ENCODE data around the gene NTF4. TPM values are rescaled to one million over a fixed set of nuclear protein-coding genes. Genes with fewer than 3 reads are reported as not detected.

NTF4 gene
- total and polyA plus RNA-seq, 11 donors = 0.76 TPM; not detected in 10

GRCh38 chr19:49101160-49101559, 36.5 kb upstream of the NTF4 start:
- no peak overlapping the region for H3K27ac ChIP-seq
- WGBS, 4 donors = 87% methylated on average over 12 of the region's 12 CpGs
- ATAC-seq = no peak
- no peak overlapping the region for H3K4me3 ChIP-seq
- peaks cover 0 to 100% (median 87%) of the 10 kb centered on the region in 9 donors for H3K36me3 ChIP-seq
- no peaks in the 10 kb centered on the region for H3K9me3 ChIP-seq
- TF ChIP-seq POLR2A (IDR thresholded peaks at IDR 0.05) = no peak
- TF ChIP-seq CTCF (IDR thresholded peaks at IDR 0.05) = no peak
- DNase-seq = no peak
- H3K4me1 ChIP-seq = peaks cover 0 to 11% (median 5%) of the 10 kb centered on the region in 12 donors
- no peaks in the 10 kb centered on the region for H3K27me3 ChIP-seq
- intact Hi-C loops (cut with DNase I) = no loop called here

DNA sequence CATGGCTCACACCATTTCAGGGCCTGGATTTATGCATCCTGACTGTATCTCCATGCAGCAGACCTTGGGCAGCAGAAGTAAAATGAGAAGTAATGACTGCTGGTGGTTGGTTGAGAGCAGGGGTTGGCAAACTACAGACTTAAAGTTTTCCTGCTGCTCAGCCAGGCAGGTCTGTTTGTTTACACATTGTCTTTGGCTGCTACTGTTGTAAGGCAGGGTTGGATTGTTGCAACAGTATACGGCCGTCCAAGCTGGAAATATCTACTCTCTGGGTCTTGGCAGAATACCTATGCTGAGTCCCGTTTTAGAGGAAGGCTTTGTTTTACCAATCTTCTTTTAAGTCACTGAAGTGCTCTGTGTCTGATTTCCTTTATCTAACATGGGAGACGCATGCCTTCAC, 34.2 kb upstream of the NTF4 start:
- peaks cover 0 to 99% (median 81%) of the 10 kb centered on the region in 9 donors for H3K36me3 ChIP-seq
- DNase-seq (no peak), ATAC-seq (no peak)
- TF ChIP-seq POLR2A (IDR thresholded peaks at IDR 0.05) (no peak), CTCF (IDR thresholded peaks at IDR 0.05) (no peak)
- no peak overlapping the region for H3K27ac ChIP-seq
- H3K4me3 ChIP-seq = no peak overlapping the region
- H3K9me3 ChIP-seq = no peaks in the 10 kb centered on the region
- WGBS, 4 donors = 72 to 85% (median 76%) methylated on average over 4 of the region's 4 CpGs
- H3K27me3 ChIP-seq = no peaks in the 10 kb centered on the region
- intact Hi-C loops (cut with DNase I) = loop anchor here in 9 of 10 donors (1.0 to 5.0 kb wide), 6 partner anchors 47 to 110 kb away; no protein-coding TSS in a partner anchor
- peaks cover 0 to 32% (median 19%) of the 10 kb centered on the region in 12 donors for H3K4me1 ChIP-seq

DNA sequence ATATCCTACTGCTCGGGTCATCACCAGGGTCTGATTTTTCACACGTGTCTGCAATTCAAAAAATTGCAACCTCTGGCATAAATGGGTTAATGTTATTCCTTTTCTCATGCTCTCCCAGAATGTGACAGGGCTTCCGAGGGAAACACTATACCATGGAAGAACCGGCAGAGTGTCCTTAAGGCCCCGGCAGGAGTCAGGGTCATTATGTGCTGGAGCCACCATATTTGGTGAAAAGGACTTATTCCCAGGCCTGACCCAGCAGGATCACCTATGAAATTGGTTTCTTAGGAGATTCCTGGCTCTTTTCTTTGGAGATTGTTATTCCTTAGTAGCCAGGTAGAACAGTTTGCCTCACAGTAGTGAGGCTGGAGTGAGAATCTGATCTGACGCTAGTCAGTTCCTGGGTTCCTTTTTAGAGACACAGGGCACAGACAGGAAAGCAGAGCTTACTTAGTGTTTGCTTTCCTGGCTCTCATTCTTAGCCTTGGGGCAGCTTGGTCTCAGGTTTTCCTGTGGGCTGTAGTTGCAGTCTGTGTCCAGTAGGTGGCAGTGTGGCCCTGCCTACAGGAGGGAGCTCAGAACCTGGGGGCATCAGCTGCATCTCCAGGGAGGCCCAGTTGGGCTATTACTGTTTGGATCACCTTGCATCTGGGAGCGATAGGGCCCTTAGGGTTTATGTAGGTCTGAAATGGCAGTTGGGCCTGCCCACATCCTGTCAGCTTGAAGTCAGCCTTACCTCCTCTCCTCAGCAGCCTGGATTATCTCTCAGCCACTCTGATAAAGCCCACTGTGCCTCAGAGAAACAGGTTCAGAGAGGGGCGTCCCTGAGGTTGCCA, 33.1 kb upstream of the NTF4 start:
- Histone ChIP-seq H3K9me3 (no peaks in the 10 kb centered on the region), H3K36me3 (peaks cover 0 to 99% (median 92%) of the 10 kb centered on the region in 9 donors), H3K4me3 (no peak overlapping the region), H3K4me1 (peaks cover 0 to 32% (median 19%) of the 10 kb centered on the region in 12 donors), H3K27me3 (no peaks in the 10 kb centered on the region), H3K27ac (no peak overlapping the region)
- TF ChIP-seq CTCF (IDR thresholded peaks at IDR 0.05) = peak; percentile 97 to 100 (median 99)
- TF ChIP-seq POLR2A (IDR thresholded peaks at IDR 0.05) = no peak
- DNase-seq = peak; percentile 54 to 73 (median 62)
- 40 to 47% (median 45%) methylated on average over 7 to 8 of the region's 8 CpGs for WGBS, 4 donors
- peak; percentile 37 to 66 (median 57) for ATAC-seq
- intact Hi-C loops (cut with DNase I) = loop anchor here (1.0 to 5.0 kb wide), 9 partner anchors 17 to 111 kb away; partner anchors contain the start of gene LIN7B (in 1 of the 10)
